CD4-positive, alpha-beta T cell treated with Interleukin-4 for 1 hour (primary cell): ENCODE data around the gene LPCAT3.

Experiments used
- DNase-seq, 2 donors: peaks; one replicate each; pipeline ENCODE4 v3.0.0-alpha.2; 2020 to 2022

LPCAT3 gene

GRCh38 chr12:6962285-6963015 is 55.8 kb downstream of the LPCAT3 start:
- DNase-seq: no peak

- DNase-seq: peak in 1 of 2 donors; percentile 43
Observed at GRCh38 chr12:6961695-6962284, 56.5 kb downstream of the LPCAT3 start.

GRCh38 chr12:6961278-6961694 is 57.0 kb downstream of the LPCAT3 start:
- peak; percentile 92 to 94 for DNase-seq

- peak; percentile 57 to 62 for DNase-seq
Observed at GRCh38 chr12:6960593-6961277, 57.5 kb downstream of the LPCAT3 start.

- no peak for DNase-seq
Observed at GRCh38 chr12:6959805-6960592, 58.3 kb downstream of the LPCAT3 start.

GRCh38 chr12:6959058-6959804 is 59.0 kb downstream of the LPCAT3 start:
- DNase-seq: peak; percentile 87 to 90

- no peak for DNase-seq
Observed at GRCh38 chr12:6958609-6959057, 59.6 kb downstream of the LPCAT3 start.

- no peak for DNase-seq
Observed at GRCh38 chr12:6957741-6958608, 60.3 kb downstream of the LPCAT3 start.

- peak; percentile 42 to 67 for DNase-seq
Observed at GRCh38 chr12:6957151-6957701, 61.0 kb downstream of the LPCAT3 start.

GRCh38 chr12:6956021-6956727 is 62.1 kb downstream of the LPCAT3 start:
- DNase-seq: peak in 1 of 2 donors; percentile 48

GRCh38 chr12:6955108-6956020 is 62.9 kb downstream of the LPCAT3 start:
- no peak for DNase-seq

- no peak for DNase-seq
Observed at GRCh38 chr12:6954316-6955107, 63.8 kb downstream of the LPCAT3 start.

GRCh38 chr12:6953442-6954315 is 64.6 kb downstream of the LPCAT3 start:
- peak; percentile 84 to 87 for DNase-seq

- DNase-seq: no peak
Observed at GRCh38 chr12:6952863-6953441, 65.3 kb downstream of the LPCAT3 start.

GRCh38 chr12:6952121-6952862 is 66.0 kb downstream of the LPCAT3 start:
- DNase-seq: no peak

- DNase-seq: no peak
Observed at GRCh38 chr12:6951551-6952120, 66.6 kb downstream of the LPCAT3 start.
